Measurements from ENCODE around the gene ZNF385B.

ZNF385B gene

DNA sequence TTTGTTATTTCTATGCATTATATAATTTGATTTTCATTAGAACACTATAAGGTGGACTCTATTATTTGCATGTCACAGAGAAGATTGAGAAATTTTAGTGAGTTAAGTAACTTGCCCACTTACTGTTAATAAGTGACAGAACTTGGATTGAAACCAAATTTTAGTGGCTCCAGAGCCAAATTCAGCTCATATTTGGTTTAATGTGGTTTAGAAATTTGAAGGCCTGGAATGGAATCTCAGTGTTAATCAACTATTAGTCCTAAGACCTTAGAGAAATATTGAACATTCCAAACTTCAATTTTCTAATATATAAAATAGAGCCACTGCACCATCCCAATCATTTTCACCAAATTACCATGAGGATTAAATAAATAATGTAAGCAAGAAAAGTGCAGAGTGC lies 281.6 kb downstream of the ZNF385B start:
- Mint-ChIP-seq H3K4me3 (no peak overlapping the region), H3K27ac (no peak overlapping the region), H3K4me1 (ENCODE audit: low read depth) (no peaks in the 10 kb centered on the region), H3K36me3 (ENCODE audit: low read depth) (no peaks in the 10 kb centered on the region), H3K9me3 (no peaks in the 10 kb centered on the region), H3K27me3 (ENCODE audit: low read depth) (no peaks in the 10 kb centered on the region)

DNA sequence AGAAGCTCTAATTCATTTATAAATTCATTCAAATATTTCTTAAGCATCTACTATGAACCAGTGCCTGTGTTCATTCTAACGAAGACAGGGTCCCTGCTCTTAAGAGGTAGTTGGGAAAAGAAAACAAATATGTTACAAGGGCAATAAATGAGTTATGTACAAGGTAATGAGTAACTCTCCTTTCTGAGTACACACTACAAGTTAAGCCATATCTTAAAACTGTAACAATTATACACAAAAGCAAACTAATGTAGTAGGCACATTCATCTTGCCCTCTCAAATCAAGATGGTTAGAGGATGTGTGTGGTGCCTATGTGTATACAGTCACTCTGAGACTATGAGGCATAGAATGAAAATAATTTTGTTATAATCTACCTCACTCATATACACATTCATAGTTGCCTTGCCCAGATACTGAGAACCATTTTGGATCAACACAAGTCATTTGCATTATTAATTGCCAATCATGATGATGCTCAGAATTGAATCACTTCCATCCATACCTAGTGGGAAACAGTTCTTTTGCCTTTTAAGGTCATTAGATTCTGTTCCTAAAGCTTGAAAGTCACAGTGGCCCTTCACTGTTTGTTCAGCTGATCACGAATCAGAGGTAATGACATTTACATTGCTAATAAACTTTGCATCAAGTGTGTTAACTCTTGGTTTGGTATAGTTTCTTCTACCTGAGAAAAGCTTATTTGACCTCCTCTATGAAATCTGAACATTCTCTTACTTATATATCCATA lies 283.1 kb downstream of the ZNF385B start:
- Mint-ChIP-seq H3K9me3 (no peaks in the 10 kb centered on the region), H3K4me1 (ENCODE audit: low read depth) (no peaks in the 10 kb centered on the region)

DNA sequence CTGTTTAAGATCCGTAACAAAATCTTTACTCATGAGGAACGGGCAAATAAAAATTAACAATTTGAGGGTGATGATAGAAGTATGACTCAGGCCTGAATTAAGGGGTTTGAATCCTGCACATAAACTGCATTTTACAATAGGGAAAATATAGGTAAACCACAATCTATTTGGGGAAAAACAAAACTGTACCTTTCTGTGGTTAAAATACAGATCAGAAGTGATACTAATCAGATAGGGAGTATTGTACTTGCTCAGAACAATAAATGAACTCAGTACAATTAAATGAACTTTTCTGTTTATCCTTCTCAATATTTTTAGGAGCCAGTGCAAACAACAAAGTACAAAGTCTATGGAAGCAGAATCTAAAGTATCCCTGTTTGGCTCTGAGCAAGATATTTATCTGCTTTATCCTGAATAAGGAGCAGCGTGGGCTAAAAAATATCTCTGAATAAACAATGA lies 287.3 kb downstream of the ZNF385B start:
- no peaks in the 10 kb centered on the region for H3K36me3 Mint-ChIP-seq (ENCODE audit: low read depth)
- no peaks in the 10 kb centered on the region for H3K4me1 Mint-ChIP-seq (ENCODE audit: low read depth)
- no peaks in the 10 kb centered on the region for H3K9me3 Mint-ChIP-seq
- H3K27ac Mint-ChIP-seq = no peak overlapping the region
- no peaks in the 10 kb centered on the region for H3K27me3 Mint-ChIP-seq (ENCODE audit: low read depth)
- H3K4me3 Mint-ChIP-seq = no peak overlapping the region

More for the DNA sequence above, 283.1 kb downstream of the ZNF385B start:
- H3K27ac Mint-ChIP-seq = no peak overlapping the region
- H3K36me3 Mint-ChIP-seq (ENCODE audit: low read depth) = no peaks in the 10 kb centered on the region
- H3K4me3 Mint-ChIP-seq = no peak overlapping the region
- no peaks in the 10 kb centered on the region for H3K27me3 Mint-ChIP-seq (ENCODE audit: low read depth)

DNA sequence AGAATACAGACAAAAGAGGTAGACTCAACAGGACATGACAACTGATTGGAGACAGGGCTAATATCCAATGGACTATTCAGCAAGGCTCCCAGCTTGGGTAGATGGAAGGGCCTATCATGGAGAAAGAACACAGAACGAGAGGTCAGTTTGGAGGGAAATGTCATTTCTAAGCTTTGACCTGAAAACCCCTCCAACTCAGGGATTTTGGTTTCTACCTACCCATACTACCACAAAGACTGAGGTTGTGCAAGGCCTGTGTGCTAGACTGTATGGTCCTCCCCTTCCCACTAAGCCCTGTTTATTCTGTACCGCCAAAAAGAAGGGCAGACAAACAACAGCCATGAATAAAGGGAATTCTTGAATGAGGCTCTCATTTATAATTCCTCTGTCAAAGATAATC lies 288.9 kb downstream of the ZNF385B start:
- Mint-ChIP-seq H3K4me1 (ENCODE audit: low read depth) (no peaks in the 10 kb centered on the region), H3K4me3 (no peak overlapping the region), H3K36me3 (ENCODE audit: low read depth) (no peaks in the 10 kb centered on the region), H3K9me3 (no peaks in the 10 kb centered on the region), H3K27ac (no peak overlapping the region), H3K27me3 (ENCODE audit: low read depth) (no peaks in the 10 kb centered on the region)

DNA sequence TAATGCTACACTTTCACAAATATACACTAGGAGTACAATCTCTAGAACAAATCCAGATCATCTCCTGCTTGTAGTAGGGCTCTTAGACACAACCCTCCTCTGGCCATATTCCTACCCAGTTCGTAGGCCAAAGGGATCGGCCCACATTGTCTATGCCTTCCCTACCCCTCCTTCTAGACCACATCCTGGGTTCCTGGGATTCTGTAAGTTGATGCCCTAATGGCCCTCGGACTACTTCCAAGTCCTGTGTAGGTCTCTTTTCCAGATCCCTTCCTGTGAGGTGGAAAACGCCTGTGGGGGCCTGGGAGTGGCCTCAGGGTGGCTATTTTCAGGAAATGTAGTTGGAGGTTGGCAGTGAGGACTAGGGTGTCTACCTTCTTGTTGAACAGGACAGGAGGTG lies 289.7 kb downstream of the ZNF385B start:
- H3K36me3 Mint-ChIP-seq (ENCODE audit: low read depth) = no peaks in the 10 kb centered on the region
- H3K27ac Mint-ChIP-seq = no peak overlapping the region
- H3K27me3 Mint-ChIP-seq (ENCODE audit: low read depth) = no peaks in the 10 kb centered on the region
- H3K9me3 Mint-ChIP-seq = no peaks in the 10 kb centered on the region
- no peak overlapping the region for H3K4me3 Mint-ChIP-seq
- no peaks in the 10 kb centered on the region for H3K4me1 Mint-ChIP-seq (ENCODE audit: low read depth)

DNA sequence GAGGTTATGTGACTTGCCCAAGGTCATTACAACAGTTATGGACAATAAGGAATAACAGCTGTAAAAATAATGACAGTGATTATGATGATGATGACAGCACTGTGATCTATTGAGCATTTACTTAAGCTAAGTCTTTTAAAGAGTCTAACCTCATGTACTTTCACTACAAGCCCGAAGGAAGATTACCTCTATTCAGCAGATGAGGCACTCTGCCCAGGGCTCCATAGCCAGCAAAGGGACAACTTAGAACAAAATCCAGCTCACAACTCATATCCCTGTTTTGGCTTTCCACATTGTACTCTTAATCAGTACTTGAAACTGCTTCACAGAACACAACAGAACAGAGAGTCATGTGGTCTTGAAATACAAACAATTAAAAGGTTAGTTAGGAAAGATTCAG lies 290.2 kb downstream of the ZNF385B start:
- Mint-ChIP-seq H3K27me3 (ENCODE audit: low read depth) (no peaks in the 10 kb centered on the region), H3K4me3 (no peak overlapping the region), H3K9me3 (no peaks in the 10 kb centered on the region), H3K36me3 (ENCODE audit: low read depth) (no peaks in the 10 kb centered on the region), H3K4me1 (ENCODE audit: low read depth) (no peaks in the 10 kb centered on the region), H3K27ac (no peak overlapping the region)

DNA sequence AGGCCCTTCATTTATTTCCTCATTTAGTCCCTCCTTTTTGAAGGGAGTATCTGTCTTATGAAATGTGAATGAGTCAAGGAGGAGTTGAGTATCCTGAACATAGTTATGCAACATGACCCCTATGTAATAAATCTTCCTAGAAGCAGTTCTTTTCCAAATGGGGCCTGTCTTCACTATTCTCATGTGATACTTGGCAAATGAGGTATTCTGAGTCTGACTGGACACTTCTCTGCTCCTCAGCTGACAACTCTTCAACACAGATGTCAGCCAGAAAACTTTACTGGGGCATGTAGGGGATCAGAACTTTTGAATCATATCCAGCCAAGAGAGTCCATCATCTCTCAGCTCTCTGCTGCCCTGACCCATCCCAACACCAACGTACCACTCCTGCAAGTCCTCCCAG lies 291.6 kb downstream of the ZNF385B start:
- Mint-ChIP-seq H3K27me3 (ENCODE audit: low read depth) (no peaks in the 10 kb centered on the region), H3K4me3 (no peak overlapping the region), H3K27ac (no peak overlapping the region), H3K4me1 (ENCODE audit: low read depth) (no peaks in the 10 kb centered on the region), H3K9me3 (no peaks in the 10 kb centered on the region), H3K36me3 (ENCODE audit: low read depth) (no peaks in the 10 kb centered on the region)

DNA sequence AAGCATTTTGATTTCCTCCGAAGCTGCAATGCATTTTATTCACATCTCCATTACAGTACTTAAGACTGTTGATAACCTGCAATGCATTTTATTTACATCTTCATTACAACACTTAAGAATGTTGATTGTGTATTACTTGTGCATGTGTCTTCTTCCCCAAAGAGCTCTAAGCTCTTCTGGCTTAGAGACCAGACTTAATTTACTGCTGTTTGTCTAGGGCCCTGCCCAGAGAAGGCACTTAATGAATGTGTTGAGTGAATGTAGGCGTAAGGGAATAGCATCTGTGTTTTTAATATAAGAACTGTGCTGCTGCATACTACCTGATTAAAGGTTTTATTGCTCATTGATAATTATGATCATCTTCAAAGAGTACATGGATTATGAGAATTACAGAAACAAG lies 295.6 kb downstream of the ZNF385B start:
- Mint-ChIP-seq H3K9me3 (no peaks in the 10 kb centered on the region), H3K27ac (no peak overlapping the region), H3K27me3 (ENCODE audit: low read depth) (peaks cover 4% of the 10 kb centered on the region), H3K36me3 (ENCODE audit: low read depth) (no peaks in the 10 kb centered on the region), H3K4me1 (ENCODE audit: low read depth) (no peaks in the 10 kb centered on the region), H3K4me3 (no peak overlapping the region)

DNA sequence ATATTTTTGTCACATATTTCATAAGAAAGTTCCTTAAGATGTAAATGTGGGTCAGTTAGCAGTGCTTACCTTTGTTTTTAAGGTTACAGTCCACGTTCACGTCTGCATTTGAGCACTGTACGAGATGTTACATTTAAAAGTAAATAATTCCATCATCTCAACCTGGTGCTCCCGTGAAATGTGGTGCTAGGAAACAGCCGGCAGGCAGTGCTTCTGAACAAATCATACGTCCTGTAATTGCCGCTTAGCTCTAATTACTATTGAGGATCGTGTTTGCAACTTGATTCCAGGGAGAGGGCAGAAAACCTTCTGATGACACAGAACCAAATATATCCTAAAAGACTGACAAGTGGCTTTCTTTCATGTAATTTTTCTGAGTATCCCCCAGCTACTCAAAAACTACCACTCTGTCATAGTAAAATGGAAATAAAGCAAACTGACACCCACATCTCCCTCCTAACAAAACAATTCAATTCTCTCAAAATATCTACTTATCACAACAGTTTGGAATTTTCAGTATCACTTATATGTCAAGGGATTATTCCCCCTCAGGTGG lies 299.0 kb downstream of the ZNF385B start:
- Mint-ChIP-seq H3K36me3 (ENCODE audit: low read depth) (no peaks in the 10 kb centered on the region), H3K27me3 (ENCODE audit: low read depth) (peaks cover 4% of the 10 kb centered on the region), H3K27ac (no peak overlapping the region), H3K9me3 (no peaks in the 10 kb centered on the region), H3K4me1 (ENCODE audit: low read depth) (no peaks in the 10 kb centered on the region), H3K4me3 (no peak overlapping the region)

DNA sequence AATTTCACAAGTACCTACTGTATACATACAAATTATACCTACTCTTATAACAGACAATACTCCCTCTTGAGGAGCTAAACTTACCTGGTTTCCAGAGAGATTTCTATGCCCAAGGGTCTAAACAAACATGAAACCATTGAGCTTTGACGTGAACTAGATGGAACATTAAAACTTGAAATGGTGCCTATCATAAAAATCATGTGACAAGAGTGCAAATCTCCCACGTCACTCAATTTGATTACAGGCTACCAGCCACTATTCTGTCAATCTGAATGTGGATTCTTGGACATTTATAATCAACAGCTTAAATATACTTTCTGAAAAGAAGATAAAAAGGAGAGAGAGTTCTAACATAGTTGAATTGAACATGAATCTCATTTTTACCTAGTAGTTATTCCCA lies 299.7 kb downstream of the ZNF385B start:
- no peaks in the 10 kb centered on the region for H3K4me1 Mint-ChIP-seq (ENCODE audit: low read depth)

DNA sequence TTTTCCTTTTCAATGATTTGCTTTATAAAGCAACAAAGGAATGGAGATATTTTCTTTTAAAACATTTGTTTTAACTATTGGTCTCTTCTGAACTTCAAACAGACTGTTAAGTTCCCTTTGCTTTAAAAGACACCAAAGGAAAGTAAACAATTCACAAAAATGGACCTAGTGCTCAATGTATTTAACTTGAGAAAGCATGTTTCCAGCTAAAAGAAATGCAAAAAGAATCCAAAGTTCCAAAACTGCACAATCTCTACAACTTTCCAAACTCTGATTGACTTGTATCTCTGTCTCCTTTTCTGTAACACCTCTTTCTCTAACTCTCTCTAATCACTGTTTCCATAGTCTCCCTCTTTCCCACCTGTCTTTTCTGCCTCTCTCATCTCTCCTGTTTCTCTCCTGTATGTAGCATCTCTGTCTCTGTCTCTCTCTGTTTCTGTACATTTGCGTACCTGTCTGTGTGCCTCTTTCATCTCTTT lies 301.1 kb downstream of the ZNF385B start:
- Mint-ChIP-seq H3K9me3 (no peaks in the 10 kb centered on the region), H3K36me3 (ENCODE audit: low read depth) (no peaks in the 10 kb centered on the region), H3K27me3 (ENCODE audit: low read depth) (peaks cover 4% of the 10 kb centered on the region), H3K4me3 (no peak overlapping the region), H3K27ac (no peak overlapping the region), H3K4me1 (ENCODE audit: low read depth) (no peaks in the 10 kb centered on the region)

More for the DNA sequence above, 299.7 kb downstream of the ZNF385B start:
- Mint-ChIP-seq H3K9me3 (no peaks in the 10 kb centered on the region), H3K27ac (no peak overlapping the region), H3K36me3 (ENCODE audit: low read depth) (no peaks in the 10 kb centered on the region), H3K27me3 (ENCODE audit: low read depth) (peaks cover 4% of the 10 kb centered on the region), H3K4me3 (no peak overlapping the region)

DNA sequence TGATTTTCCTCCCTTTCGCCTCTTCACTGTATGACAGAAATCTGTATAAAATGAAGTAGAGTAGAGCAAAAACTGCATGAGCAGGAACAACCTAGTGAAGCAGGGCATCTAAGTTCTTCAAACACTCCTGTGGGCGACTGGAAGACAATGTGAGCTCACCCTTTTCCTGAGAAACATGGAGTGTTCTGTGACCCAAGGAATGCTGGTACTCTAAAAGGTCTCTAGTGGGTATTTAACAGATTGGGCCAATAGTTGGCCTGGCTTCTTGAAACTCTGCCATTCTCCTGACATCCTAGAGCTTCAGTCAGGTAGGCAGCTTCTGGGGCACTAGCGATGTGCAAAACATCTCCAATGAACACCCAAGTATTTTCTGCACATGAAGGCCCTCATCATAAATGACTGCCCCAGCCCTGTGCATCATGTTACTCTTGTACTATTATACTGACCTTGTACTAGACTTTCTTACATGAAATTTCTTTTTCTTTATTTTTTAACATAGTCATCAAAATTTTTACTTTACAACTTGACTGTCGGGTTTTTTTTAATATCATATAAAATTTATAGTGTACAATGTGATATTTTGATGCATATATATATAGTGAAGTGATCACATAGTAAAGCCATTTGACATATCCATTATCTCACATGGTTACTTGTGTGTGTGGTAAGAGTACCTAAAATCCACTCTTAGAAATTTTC lies 302.2 kb downstream of the ZNF385B start:
- no peaks in the 10 kb centered on the region for H3K9me3 Mint-ChIP-seq
- H3K36me3 Mint-ChIP-seq (ENCODE audit: low read depth) = no peaks in the 10 kb centered on the region
- no peak overlapping the region for H3K4me3 Mint-ChIP-seq
- H3K4me1 Mint-ChIP-seq (ENCODE audit: low read depth) = no peaks in the 10 kb centered on the region
- peaks cover 4% of the 10 kb centered on the region for H3K27me3 Mint-ChIP-seq (ENCODE audit: low read depth)
- H3K27ac Mint-ChIP-seq = no peak overlapping the region

DNA sequence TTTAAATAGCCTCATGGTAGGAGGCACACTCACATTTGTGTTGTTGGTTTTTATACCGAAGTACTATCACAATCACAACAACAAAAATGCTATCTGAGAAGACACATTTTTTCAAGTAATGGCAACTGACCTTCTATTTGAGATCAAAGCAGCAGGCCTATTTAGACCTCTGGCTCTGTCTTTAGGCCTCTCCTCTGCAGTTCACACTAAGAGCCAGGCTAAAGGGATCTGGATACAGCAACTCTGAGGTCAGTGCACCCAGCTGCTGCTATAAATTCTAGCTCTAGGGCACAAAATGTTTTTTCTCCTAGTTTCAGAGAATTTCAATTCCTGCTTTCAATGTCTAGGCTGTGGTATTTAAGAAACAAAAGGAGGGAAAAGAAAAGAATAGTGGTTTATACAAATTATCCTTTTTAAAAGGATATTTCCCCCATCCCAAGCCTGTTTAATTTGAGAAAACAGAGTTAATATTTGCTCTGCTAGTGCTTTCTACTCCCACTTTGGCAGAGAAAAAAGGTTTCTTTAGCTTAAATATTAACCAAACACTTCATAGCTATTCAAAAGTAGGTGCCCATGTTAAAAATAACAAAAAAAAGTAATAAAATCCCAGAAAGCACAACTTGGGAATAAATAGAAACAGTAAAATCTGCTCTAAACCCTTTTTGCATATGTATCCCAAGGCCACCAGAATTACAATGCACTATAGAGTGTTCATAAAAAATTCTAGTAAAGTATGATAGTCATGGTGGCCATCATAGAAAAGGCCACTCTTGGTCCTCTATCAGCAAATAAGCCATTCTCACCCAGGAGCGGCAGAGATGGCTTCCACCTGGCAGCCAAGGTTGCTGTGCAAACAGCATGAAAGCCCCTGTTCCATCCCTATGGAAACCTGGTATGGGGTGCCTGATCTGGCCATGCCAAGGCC lies 303.1 kb downstream of the ZNF385B start:
- H3K4me3 Mint-ChIP-seq = no peak overlapping the region
- no peaks in the 10 kb centered on the region for H3K4me1 Mint-ChIP-seq (ENCODE audit: low read depth)
- peaks cover 4% of the 10 kb centered on the region for H3K27me3 Mint-ChIP-seq (ENCODE audit: low read depth)
- no peaks in the 10 kb centered on the region for H3K36me3 Mint-ChIP-seq (ENCODE audit: low read depth)
- no peaks in the 10 kb centered on the region for H3K9me3 Mint-ChIP-seq
- H3K27ac Mint-ChIP-seq = no peak overlapping the region

DNA sequence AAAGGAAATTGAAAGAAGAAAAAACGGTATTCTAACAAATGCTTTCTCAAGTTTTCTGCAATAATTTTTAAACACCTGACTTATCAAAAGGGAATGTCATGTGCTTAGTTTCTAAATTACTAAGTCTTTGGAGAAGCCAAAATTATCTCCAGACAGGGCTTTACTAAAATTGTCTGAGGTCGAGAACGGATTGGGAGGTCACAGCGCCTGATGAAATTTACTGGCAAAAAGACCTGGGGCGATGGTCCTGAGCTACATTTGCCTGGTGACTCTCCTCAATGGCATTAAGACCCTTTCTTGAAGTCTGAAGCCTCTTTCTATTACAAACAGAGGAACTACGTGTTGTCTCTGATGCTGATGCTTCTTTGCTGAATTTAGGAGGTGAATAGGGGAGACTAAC lies 305.0 kb downstream of the ZNF385B start:
- Mint-ChIP-seq H3K36me3 (ENCODE audit: low read depth) (no peaks in the 10 kb centered on the region), H3K4me3 (no peak overlapping the region), H3K27ac (no peak overlapping the region)

More for the DNA sequence above, 305.0 kb downstream of the ZNF385B start:
- H3K27me3 Mint-ChIP-seq (ENCODE audit: low read depth) = no peaks in the 10 kb centered on the region
- H3K9me3 Mint-ChIP-seq = no peaks in the 10 kb centered on the region
- no peaks in the 10 kb centered on the region for H3K4me1 Mint-ChIP-seq (ENCODE audit: low read depth)

Measured in T-helper 1 cell treated with Interleukin-12 subunit alpha and Interleukin-12 subunit beta and Interleukin-4 antibody, amounts not matched to agents 30 μg/mL and 1 μg/mL, for 36 hours (primary cell).